GM12872 (cell line): ENCODE measurements around the gene CCDC157.

Experiments
- TF ChIP-seq, protein P1 (sequence below): IDR thresholded peaks from 3 replicates; pipeline ENCODE4 v1.5.1; 2011; ENCODE audit warnings: low read depth, mild to moderate bottlenecking, low read length, moderate library complexity; ENCODE audit not compliant: insufficient read depth

Gene CCDC157

DNA sequence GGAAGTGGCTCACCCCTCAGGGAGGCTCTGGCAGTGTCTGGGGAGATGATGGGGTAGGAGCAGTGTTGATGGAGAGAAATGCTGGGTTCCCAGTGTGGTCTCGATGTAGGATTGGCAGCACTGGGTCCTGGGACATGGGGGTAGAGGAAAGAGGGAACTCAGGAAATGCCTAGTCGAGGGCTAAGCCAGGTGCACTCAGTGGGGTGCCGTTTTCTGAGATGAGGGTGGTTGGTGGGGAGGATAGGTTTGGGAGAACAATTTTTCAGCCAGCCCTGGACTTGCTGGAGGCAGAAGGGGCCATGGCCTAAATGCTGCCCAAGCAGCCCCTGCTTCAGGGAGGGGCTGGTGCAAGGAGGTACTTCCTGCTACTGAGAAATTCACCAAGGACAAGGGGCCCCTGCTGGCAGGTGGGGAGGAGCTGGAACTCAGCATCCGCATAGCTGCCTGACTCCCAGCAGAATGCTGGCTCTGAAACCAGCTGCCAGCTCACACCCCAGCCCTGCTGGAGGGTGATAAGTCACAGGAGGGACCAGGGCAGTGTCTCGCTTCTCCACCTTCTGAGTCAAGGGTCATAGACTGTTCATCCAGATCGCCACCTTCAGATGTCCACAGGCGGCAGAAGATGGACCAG is 6.0 kb downstream of the CCDC157 start:
- TF ChIP-seq, protein P1, sequence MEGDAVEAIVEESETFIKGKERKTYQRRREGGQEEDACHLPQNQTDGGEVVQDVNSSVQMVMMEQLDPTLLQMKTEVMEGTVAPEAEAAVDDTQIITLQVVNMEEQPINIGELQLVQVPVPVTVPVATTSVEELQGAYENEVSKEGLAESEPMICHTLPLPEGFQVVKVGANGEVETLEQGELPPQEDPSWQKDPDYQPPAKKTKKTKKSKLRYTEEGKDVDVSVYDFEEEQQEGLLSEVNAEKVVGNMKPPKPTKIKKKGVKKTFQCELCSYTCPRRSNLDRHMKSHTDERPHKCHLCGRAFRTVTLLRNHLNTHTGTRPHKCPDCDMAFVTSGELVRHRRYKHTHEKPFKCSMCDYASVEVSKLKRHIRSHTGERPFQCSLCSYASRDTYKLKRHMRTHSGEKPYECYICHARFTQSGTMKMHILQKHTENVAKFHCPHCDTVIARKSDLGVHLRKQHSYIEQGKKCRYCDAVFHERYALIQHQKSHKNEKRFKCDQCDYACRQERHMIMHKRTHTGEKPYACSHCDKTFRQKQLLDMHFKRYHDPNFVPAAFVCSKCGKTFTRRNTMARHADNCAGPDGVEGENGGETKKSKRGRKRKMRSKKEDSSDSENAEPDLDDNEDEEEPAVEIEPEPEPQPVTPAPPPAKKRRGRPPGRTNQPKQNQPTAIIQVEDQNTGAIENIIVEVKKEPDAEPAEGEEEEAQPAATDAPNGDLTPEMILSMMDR = no peak

DNA sequence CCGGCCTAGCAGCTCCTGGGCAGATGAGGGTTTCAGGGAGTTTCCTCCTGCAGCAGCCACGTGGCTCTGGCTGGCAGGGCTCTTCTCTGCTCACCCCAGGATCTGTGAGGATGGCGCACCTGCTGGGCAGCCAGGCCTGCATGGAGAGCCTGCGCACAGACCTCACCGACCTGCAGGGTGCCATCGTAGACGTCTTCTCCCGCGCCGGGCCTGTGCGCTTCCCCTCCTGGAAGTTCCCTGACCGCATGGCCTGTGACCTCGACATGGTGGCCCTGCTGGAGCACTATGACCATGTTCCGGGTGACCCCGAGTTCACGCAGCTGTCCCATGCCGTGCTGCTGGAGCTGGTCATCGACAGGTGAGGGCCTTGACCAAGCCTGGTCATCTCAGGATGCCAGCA is 9.1 kb downstream of the CCDC157 start:
- TF ChIP-seq, protein P1 = no peak

DNA sequence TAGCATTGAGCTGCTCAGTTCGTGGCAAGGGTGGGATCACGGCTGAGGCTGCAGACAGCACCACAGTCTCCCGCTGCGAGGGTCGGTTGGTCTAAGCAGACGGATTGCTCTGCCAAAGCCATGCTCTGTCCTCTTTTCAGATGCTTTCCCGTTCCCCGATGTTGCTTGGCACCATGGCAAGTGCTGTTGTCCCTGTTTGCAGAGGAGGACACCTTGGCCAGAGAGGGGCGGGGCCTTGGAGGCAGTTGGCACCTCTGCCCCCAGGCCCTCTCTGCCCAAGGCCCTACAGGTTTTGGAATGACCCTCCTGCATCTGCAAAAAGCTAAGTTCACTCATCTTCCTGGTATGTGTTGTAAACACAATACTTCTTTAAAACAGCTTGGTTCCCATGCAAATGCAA is 11.6 kb downstream of the CCDC157 start:
- TF ChIP-seq, protein P1 = no peak

DNA sequence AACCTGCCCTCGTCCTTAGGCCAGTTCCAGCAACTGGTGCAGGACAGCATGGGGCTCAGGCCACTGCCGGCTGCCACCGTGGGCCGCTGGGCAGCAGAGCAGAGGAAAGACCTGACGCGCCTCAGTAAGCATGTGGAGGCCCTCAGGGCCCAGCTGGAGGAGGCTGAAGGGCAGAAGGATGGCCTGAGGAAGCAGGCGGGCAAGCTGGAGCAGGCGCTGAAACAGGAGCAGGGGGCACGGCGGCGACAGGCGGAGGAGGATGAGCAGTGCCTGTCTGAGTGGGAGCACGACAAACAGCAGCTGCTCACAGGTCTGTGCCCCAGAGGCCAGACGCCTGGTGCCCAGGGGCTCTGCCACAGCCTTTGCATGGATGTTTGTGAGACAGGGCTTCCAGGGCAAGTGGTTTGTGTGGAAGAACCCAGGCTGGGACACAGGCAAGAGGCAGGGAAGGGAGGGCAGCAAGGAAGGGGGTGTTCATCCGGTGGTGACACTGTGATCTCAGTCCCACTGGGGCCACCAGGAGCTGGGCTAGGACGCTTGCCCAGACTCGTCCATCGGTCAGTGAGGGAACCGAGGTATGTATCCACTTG is 13.9 kb downstream of the CCDC157 start:
- TF ChIP-seq, protein P1 = no peak

DNA sequence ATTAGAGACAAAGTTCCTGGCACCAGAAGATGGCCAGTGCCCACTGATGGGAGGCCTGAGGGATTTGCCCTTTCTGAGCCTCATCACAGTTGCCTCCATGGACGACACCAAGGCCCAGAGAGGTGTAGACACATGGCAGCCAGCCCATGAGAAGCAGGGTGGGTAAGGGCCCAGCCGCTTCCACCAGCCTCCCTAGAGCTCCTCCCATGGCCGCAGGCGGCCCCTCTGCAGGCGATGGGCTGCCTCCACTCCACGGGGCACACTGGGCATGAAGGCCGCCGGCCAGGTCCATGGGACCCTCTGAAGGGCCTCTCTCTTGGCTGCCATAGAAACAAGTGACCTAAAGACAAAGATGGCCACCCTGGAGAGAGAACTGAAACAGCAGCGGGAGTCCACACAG is 14.5 kb downstream of the CCDC157 start:
- TF ChIP-seq, protein P1 = no peak

DNA sequence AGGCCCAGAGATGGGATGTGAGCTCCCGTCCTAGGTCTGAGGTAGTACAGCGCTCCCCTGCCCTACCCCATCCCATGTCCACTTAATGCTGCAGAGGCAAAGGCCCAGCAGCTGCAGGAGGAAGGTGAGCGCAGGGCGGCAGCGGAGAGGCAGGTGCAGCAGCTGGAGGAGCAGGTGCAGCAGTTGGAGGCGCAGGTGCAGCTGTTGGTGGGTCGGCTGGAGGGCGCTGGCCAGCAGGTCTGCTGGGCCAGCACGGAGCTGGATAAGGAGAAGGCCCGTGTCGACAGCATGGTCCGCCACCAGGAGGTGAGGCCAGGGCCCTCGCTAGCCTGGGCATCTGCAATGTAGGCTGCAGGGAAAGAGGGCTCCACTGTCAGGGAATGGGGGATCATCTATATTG is 15.2 kb downstream of the CCDC157 start:
- TF ChIP-seq, protein P1 = no peak

DNA sequence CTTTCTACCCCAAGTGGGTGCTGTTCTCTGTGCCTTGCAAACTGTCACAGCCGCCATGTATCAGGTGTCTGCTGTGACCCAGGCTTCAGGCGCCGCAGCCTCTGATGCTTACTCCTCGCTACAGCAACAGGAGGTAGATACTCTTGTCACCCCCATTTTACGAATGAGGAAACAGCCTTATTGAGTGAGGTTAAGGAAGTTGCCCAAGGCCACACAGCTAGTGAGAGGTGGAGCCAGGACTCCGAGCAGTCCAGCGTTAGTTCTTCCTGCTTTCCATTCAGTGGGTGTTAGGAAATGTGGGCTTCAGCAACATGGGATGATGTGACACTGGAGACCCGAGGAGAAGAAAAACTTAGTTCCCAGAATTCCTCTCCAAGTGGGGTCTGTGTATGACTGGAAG is 16.1 kb downstream of the CCDC157 start:
- TF ChIP-seq, protein P1 = no peak
